H9 (cell line): ENCODE measurements around the gene MT1A. TPM values are rescaled to one million over a fixed set of nuclear protein-coding genes. Genes with fewer than 3 reads are reported as not detected.
A peak's percentile ranks its signal among the peaks of the same experiment; 100 is the strongest.

ENCODE experiments used
- DNase-seq: peaks from one replicate; pipeline ENCODE4 v3.0.0-alpha.2; 2017
- H2AFZ ChIP-seq: one replicate; pipeline ENCODE4 v1.6.1; 2013; ENCODE audit warnings: mild to moderate bottlenecking, low read length, control low read depth, moderate library complexity
- H2AK5ac ChIP-seq: 2 replicates; pipeline ENCODE4 v1.6.1; 2013; ENCODE audit warnings: low read length, control low read depth, mixed read lengths; ENCODE audit not compliant: insufficient read length
- H2BK120ac ChIP-seq: one replicate; pipeline ENCODE4 v1.6.1; 2013; ENCODE audit warnings: low read depth, mild to moderate bottlenecking, low read length, control low read depth, inconsistent platforms; ENCODE audit not compliant: poor library complexity, severe bottlenecking
- H2BK12ac ChIP-seq: 2 replicates; pipeline ENCODE4 v1.6.1; 2013; ENCODE audit warnings: low read length, control low read depth, mixed read lengths, low read depth; ENCODE audit not compliant: insufficient read length
- H2BK15ac ChIP-seq: 2 replicates; pipeline ENCODE4 v1.6.1; 2013; ENCODE audit warnings: low read depth, low read length, control low read depth
- H2BK20ac ChIP-seq: one replicate; pipeline ENCODE4 v1.6.1; 2013; ENCODE audit warnings: low read depth, mild to moderate bottlenecking, low read length, control low read depth, inconsistent platforms; ENCODE audit not compliant: poor library complexity, severe bottlenecking
- H2BK5ac ChIP-seq: 2 replicates; pipeline ENCODE4 v1.6.1; 2013; ENCODE audit warnings: low read length, control low read depth, mixed read lengths; ENCODE audit not compliant: insufficient read length
- H3K14ac ChIP-seq: 2 replicates; pipeline ENCODE4 v1.6.1; 2013; ENCODE audit warnings: low read length, control low read depth; ENCODE audit not compliant: insufficient read depth
- H3K18ac ChIP-seq: 2 replicates; pipeline ENCODE4 v1.6.1; 2013; ENCODE audit warnings: low read depth, mild to moderate bottlenecking, mixed read lengths, low read length, control low read depth; ENCODE audit not compliant: insufficient read length
- H3K23ac ChIP-seq: 2 replicates; pipeline ENCODE4 v1.6.1; 2013; ENCODE audit warnings: low read length, control low read depth, mixed read lengths, low read depth; ENCODE audit not compliant: insufficient read length
- H3K23me2 ChIP-seq: 2 replicates; pipeline ENCODE4 v1.6.1; 2013; ENCODE audit warnings: low read depth, mild to moderate bottlenecking, mixed read lengths, low read length, control low read depth; ENCODE audit not compliant: insufficient read length, poor library complexity, severe bottlenecking
- H3K27ac ChIP-seq: 2 replicates; pipeline ENCODE4 v1.5.1; 2013; ENCODE audit warnings: low read length, control low read depth, mixed read lengths, low read depth; ENCODE audit not compliant: insufficient read length
- H3K27me3 ChIP-seq: 2 replicates; pipeline ENCODE4 v1.6.1; 2013; ENCODE audit warnings: low read length, control low read depth, inconsistent platforms; ENCODE audit not compliant: insufficient read depth
- H3K4ac ChIP-seq: 2 replicates; pipeline ENCODE4 v1.6.1; 2013; ENCODE audit warnings: low read depth, mild to moderate bottlenecking, control low read depth, inconsistent platforms, low read length, moderate library complexity
- H3K4me1 ChIP-seq: 2 replicates; pipeline ENCODE4 v1.6.1; 2013; ENCODE audit warnings: low read length, control low read depth, inconsistent platforms; ENCODE audit not compliant: insufficient read depth
- H3K4me2 ChIP-seq: 2 replicates; pipeline ENCODE4 v1.6.1; 2013; ENCODE audit warnings: low read length, control low read depth, mixed read lengths; ENCODE audit not compliant: insufficient read length, insufficient read depth
- H3K56ac ChIP-seq: 2 replicates; pipeline ENCODE4 v1.6.1; 2013; ENCODE audit warnings: low read depth, mild to moderate bottlenecking, mixed read lengths, low read length, control low read depth; ENCODE audit not compliant: insufficient read length
- H3K79me1 ChIP-seq: 2 replicates; pipeline ENCODE4 v1.6.1; 2013; ENCODE audit warnings: low read depth, mild to moderate bottlenecking, moderate library complexity, low read length, control low read depth, inconsistent platforms; ENCODE audit not compliant: insufficient read depth, poor library complexity, severe bottlenecking
- H3K79me2 ChIP-seq: 2 replicates; pipeline ENCODE4 v1.6.1; 2013; ENCODE audit warnings: low read length, control low read depth, inconsistent platforms; ENCODE audit not compliant: insufficient read depth
- H3K9ac ChIP-seq: 2 replicates; pipeline ENCODE4 v1.6.1; 2013; ENCODE audit warnings: low read length, control low read depth, mixed read lengths; ENCODE audit not compliant: insufficient read length; ENCODE audit errors: extremely low read depth
- H3K9me3 ChIP-seq: one replicate; pipeline ENCODE4 v1.6.1; 2013; ENCODE audit warnings: low read depth, low read length, inconsistent platforms; ENCODE audit not compliant: control insufficient read depth
- H3T11ph ChIP-seq: one replicate; pipeline ENCODE4 v1.6.1; 2013; ENCODE audit warnings: mild to moderate bottlenecking, low read length, control low read depth, inconsistent platforms
- H4K20me1 ChIP-seq: one replicate; pipeline ENCODE4 v1.6.1; 2013; ENCODE audit not compliant: control insufficient read depth, insufficient read length, insufficient read depth
- H4K5ac ChIP-seq: 2 replicates; pipeline ENCODE4 v1.6.1; 2013; ENCODE audit warnings: low read depth, mild to moderate bottlenecking, mixed read lengths, low read length, control low read depth; ENCODE audit not compliant: insufficient read length
- H4K8ac ChIP-seq: replicated peaks from 2 replicates; pipeline ENCODE4 v1.6.1; 2013; ENCODE audit warnings: low read length, control low read depth, mixed read lengths, low read depth; ENCODE audit not compliant: insufficient read length
- H4K91ac ChIP-seq: 2 replicates; pipeline ENCODE4 v1.6.1; 2013; ENCODE audit warnings: low read depth, mild to moderate bottlenecking, moderate library complexity, mixed read lengths, low read length, control low read depth; ENCODE audit not compliant: insufficient read length
- H3K27ac Mint-ChIP-seq, 3 experiments: 2 replicates in 2 of 3; 3 replicates in 1 of 3; pipeline ENCODE4 v1.8.0; 2020 to 2021; ENCODE audit warnings: mixed read lengths in 3 of 3, mild to moderate bottlenecking in 1 of 3, moderate library complexity in 1 of 3
- H3K27me3 Mint-ChIP-seq: 2 replicates; pipeline ENCODE4 v1.8.0; 2021; ENCODE audit warnings: low read depth, mild to moderate bottlenecking, moderate library complexity, mixed read lengths
- H3K36me3 Mint-ChIP-seq, 3 experiments: 2 replicates in 2 of 3; 3 replicates in 1 of 3; pipeline ENCODE4 v1.8.0; 2020 to 2021; ENCODE audit warnings: low read depth in 3 of 3, mixed read lengths in 3 of 3; ENCODE audit not compliant: insufficient read depth in 1 of 3
- H3K4me1 Mint-ChIP-seq, 2 experiments: 2 replicates each; pipeline ENCODE4 v1.8.0; 2020; ENCODE audit warnings: mixed read lengths in 2 of 2
- H3K4me3 Mint-ChIP-seq, 2 experiments: 2 replicates in 1 of 2; 3 replicates in 1 of 2; pipeline ENCODE4 v1.8.0; 2020 to 2021; ENCODE audit warnings: mild to moderate bottlenecking in 2 of 2, mixed read lengths in 2 of 2, moderate library complexity in 1 of 2
- H3K9me3 Mint-ChIP-seq, 2 experiments: 2 replicates in 1 of 2; 3 replicates in 1 of 2; pipeline ENCODE4 v1.8.0; 2020; ENCODE audit warnings: mild to moderate bottlenecking in 2 of 2, mixed read lengths in 2 of 2, moderate library complexity in 1 of 2
- CTCF ChIP-seq: fragments of 200-600 bp; sonication (generic); conservative IDR thresholded peaks from 3 replicates; pipeline ENCODE4 v1.8.0; 2021; ENCODE audit warnings: antibody characterized with exemption, mild to moderate bottlenecking
- WGBS: extraction: QIAGEN DNeasy Blood & Tissue Kit; methylation state at CpG from one replicate; pipeline ENCODE4 v1.1.7; 2013; ENCODE audit warnings: missing lambda C conversion rate, low lambda C conversion rate, mixed read lengths; ENCODE audit not compliant: insufficient read length; ENCODE audit errors: extremely low coverage; 5-methylcytosine and 5-hydroxymethylcytosine counted together
- total RNA-seq: library from RNA; stranded (reverse); gene quantifications from 2 replicates; pipeline ENCODE4 v1.2.1, GENCODE V29; 2021

Gene MT1A
- total RNA-seq, 1 experiment from 2014 or later: not detected

- Histone ChIP-seq H2BK120ac (no peak within 1 kb of the TSS), H3T11ph (no peak within 1 kb of the TSS), H4K20me1 (no peaks in the 10 kb centered on the region), H3K79me2 (no peaks in the 10 kb centered on the region), H3K9me3 (peaks cover 6% of the 10 kb centered on the region), H2BK12ac (no peak within 1 kb of the TSS), H4K91ac (no peak within 1 kb of the TSS), H3K9ac (no peak within 1 kb of the TSS), H3K4me1 (no peaks in the 10 kb centered on the region; the same call in 1 of the 2 replicates), H3K18ac (no peak within 1 kb of the TSS), H3K56ac (no peak within 1 kb of the TSS), H2BK5ac (no peak within 1 kb of the TSS), H2AFZ (peak within 1 kb of the TSS; percentile 9), H3K79me1 (no peaks in the 10 kb centered on the region), H3K4ac (no peak within 1 kb of the TSS), H2BK15ac (no peak within 1 kb of the TSS), H4K8ac (no peak within 1 kb of the TSS), H3K23ac (no peak within 1 kb of the TSS), H4K5ac (no peak within 1 kb of the TSS), H3K4me2 (peak within 1 kb of the TSS; percentile 71), H3K14ac (no peak within 1 kb of the TSS; the same call in 1 of the 2 replicates), H3K27me3 (peaks cover 58% of the 10 kb centered on the region), H3K27ac (no peak within 1 kb of the TSS), H2AK5ac (no peak within 1 kb of the TSS), H3K23me2 (peaks cover 9% of the 10 kb centered on the region), H2BK20ac (no peak within 1 kb of the TSS)
- Mint-ChIP-seq H3K9me3 (peaks cover 3 to 14% of the 10 kb centered on the region in 2 experiments; a peak in 3 of 5 replicates), H3K4me3 (peak within 1 kb of the TSS; percentile 78 to 88), H3K27ac (no peak within 1 kb of the TSS; a peak in 1 of 7 replicates), H3K27me3 (peaks cover 92% of the 10 kb centered on the region), H3K36me3 (peaks cover 4 to 8% (median 5%) of the 10 kb centered on the region in 3 experiments; a peak in 6 of 7 replicates), H3K4me1 (peaks cover 45 to 51% of the 10 kb centered on the region in 2 experiments)
- no CpG with 5 or more reads among the region's 62 CpGs for WGBS
- no peak for TF ChIP-seq CTCF
- DNase-seq: no peak
These were observed 13.1 kb upstream of the MT1A start, which contains the start of gene MT1E for GRCh38 chr16:56625140-56625942. MT1E (plus strand) TSS chr16:56625781; CDS start chr16:56625852, 71 bp downstream.
